ENCODE measurements around the gene SCAF8.
"Not testable (repeated sequence)": the region's sequence is repeated elsewhere in the genome, so short reads cannot be mapped to it uniquely, and the experiment has no call there.

SCAF8 gene

GRCh38 chr6:154737424-154737823 is 4.2 kb downstream of the SCAF8 start:
- DNase-seq: no peak

GRCh38 chr6:154738551-154738961 is 5.3 kb downstream of the SCAF8 start:
- DNase-seq: no peak

- DNase-seq: no peak
Observed at GRCh38 chr6:154740658-154741057, 7.4 kb downstream of the SCAF8 start.

DNA sequence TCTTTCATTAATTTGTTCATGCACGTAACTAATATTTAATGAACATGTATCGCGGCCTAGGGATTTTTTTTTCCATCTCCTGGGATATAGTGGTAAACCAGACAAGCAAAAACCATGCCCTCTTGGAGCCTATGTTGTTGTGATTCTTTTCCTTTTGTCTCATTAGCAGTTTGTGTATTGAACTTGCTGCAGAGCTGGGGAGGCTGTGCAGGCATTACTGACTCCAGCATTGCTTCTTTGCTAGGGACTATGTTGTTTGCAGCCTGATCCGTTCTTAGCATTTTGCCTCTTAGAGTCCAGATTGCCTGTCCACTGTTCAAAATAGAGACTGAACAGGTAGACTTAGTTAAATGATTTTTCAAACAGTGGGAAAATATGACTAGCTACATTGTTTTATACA is 9.7 kb downstream of the SCAF8 start:
- no peak for DNase-seq

DNA sequence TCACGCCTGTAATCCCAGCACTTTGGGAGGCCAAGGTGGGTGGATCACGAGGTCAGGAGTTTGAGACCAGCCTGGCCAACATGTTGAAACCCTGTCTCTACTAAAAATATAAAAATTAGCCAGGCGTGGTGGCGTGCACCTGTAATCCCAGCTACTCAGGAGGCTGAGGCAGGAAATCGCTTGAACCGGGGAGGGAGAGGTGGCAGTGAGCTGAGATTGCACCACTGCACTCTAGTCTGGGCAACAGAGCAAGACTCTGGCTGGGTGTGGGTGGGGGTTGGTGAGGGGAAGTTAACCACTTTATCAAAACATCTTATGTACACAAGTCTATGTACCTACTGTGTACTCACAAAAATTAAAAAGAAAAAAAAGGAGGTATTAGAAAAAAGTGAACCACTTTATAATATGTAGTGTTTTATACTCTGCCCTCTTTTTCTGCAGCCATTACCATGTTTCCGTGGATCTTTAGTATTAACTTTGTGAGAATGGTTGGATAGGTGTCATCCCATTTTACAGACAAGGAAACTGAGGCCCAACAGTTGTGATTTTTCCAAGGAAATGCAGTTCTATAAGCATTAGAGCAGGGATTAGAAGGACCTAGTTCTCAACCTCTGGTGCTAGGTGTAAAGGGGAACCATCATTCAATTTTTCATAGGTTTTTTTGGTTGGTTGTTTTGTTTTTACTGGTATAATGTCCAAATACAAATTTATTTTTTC is 11.0 kb downstream of the SCAF8 start:
- DNase-seq: not testable (repeated sequence)

GRCh38 chr6:154745243-154745642 is 12.0 kb downstream of the SCAF8 start:
- no peak for DNase-seq

GRCh38 chr6:154749341-154749740 is 16.1 kb downstream of the SCAF8 start:
- DNase-seq: no peak

GRCh38 chr6:154751011-154751800 is 18.0 kb downstream of the SCAF8 start:
- DNase-seq: no peak

DNA sequence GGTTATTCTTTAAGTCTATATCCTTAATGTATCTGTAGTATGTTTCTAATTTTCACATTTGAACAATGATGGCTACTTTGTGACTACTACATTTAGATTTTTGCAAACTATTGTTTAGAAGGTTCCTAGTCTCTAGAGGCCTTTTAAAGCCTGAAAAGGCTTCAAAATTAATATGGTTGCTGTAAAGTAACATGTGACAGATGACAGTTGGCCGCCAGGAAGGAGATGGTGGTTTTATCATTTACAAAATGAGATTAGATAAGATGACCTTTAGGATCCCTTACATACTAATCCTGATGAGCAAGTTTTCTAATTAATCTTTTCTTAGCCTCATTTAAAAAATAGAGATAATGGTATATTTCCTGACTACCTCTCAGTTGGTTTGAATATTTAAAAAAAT is 18.8 kb downstream of the SCAF8 start:
- DNase-seq: no peak

GRCh38 chr6:154754152-154754551 is 20.9 kb downstream of the SCAF8 start:
- no peak for DNase-seq

- no peak for DNase-seq
Observed at GRCh38 chr6:154757352-154758050, 24.3 kb downstream of the SCAF8 start.

DNA sequence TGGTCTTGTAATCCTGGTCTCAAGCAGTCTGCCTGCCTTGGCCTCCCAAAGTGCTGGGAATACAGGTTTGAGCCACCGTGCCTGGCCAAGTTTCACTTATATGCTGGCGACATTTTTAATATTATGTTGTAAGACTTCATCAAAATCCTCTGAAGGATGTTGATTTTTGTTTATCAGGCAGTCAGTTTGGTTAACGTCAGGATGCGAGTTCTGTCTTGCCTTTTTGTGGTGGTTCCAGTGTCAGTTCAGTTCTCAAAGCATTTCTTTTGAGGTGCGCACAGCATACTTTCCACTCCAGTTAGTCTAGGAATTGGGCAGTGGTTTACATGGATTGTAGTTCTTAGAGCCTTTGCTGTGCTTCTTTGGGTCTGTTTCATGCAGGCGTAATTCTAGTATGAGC is 24.9 kb downstream of the SCAF8 start:
- DNase-seq: no peak

DNA sequence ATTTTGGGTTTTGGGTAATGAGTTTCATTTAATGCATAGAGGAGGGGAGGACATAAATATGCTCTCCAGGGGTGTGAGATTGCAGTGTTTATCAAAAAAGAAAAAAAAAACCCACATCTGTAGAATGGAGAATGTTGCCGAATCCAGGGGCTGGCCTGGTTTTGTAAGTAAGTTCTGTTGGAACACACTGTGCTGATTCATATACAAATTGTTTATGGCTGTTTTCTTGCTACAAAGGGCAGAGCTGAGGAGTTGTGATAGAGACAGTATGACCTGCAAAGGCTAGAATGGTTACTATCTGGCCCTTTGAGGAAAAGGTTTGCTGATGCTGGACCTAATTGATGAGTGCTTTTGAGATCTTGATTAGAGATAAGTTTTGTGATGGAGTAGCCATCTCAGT is 30.4 kb downstream of the SCAF8 start:
- no peak for DNase-seq

GRCh38 chr6:154765273-154765672 is 32.1 kb downstream of the SCAF8 start:
- no peak for DNase-seq

- DNase-seq: no peak
Observed at GRCh38 chr6:154766288-154766687, 33.1 kb downstream of the SCAF8 start.

DNA sequence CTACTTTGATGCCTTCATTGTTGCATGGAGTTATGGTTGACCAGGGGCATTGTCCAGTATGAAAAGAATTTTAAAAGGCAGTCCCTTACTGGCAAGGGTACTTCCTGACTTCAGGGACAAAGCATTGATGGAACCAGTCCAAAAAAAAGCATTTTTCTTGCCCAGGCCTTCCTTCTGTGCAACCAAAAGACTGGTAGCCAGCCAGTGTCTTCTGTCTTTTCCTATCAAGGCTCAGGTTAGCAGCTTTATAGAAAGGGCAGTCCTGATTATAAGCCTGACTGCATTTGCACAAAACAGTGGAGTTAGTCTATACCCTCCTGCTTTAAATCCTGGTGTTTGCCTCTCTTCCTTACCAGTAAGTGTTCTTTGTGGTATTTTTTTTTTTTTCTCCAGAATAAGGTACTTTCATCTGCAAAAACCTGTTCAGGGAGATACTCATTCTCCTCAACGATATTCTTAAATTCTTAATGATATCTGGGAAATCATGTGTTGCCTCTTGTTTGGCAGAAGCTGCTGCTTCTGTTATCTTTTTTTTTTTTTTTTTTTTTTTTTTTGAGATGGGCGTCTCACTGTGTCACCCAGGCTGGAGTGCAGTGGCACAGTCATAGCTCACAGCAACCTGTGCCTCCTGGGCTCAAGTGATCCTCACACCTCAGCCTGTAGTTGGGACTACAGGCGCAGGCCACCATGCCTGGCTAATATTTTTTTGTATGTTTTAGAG is 33.9 kb downstream of the SCAF8 start:
- no peak for DNase-seq

GRCh38 chr6:154768280-154768679 is 35.1 kb downstream of the SCAF8 start:
- no peak for DNase-seq

DNA sequence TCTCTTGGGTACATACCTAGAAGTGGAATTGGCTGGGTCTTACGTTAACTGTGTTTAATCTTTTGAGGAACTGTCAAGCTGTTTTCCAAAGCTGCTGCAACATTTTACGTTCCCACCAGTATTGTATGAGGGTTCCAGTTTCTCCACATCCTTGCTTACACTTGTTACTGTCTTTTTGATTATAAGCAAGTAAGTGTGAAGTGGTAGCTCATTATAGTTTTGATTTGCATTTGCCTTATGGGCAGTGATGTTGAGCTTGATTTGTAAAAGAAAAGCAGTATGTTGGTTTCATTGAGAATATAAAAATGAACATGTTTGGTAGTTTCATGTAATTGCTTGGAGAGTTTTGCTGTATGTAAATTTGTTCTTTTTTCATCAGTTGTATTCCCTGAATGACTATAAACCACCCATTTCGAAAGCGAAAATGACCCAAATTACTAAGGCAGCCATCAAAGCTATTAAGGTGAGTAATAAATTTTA is 40.4 kb downstream of the SCAF8 start:
- DNase-seq: no peak

- not testable (repeated sequence) for DNase-seq
Observed at GRCh38 chr6:154779157-154779556, 45.9 kb downstream of the SCAF8 start.

- DNase-seq: no peak
Observed at GRCh38 chr6:154782193-154782592, 49.0 kb downstream of the SCAF8 start.

DNA sequence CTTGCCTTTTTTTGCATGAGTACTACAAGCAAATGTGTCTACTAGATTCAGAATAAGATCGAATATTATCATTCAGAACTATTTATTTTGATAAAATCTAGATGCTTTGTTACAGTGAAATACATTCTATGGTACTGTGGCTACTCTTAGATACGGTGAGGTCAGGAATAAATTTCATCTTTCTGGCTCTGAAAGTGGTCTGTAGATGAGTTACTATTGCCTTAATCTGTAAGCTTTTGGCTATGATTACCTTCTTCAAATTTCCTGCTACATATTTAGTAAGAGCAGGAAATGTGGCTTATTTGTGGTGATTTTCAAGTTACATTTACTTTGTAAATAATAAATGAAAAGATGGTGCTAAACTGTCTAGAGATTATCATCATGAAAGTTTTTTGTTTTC is 50.0 kb downstream of the SCAF8 start:
- DNase-seq: no peak

GRCh38 chr6:154785075-154785474 is 51.9 kb downstream of the SCAF8 start:
- DNase-seq: no peak

Data from CD4-positive, alpha-beta T cell treated with Interleukin-15 for 1 hour (primary cell).